GM23338 (cell line): Measurements from ENCODE around the gene SMIM45.

Experiments
- ATAC-seq: fragments of 200-7000 bp; cut with Tn5 transposase; 3 replicates; pipeline ENCODE4 v1.9.1; 2020
- DNase-seq: peaks from one replicate; pipeline ENCODE4 v3.0.0-alpha.2; 2015; ENCODE audit warnings: low spot score
- H2AFZ ChIP-seq: fragments of 200-600 bp; sonication (generic); 2 replicates; pipeline ENCODE4 v1.8.0; 2016; ENCODE audit warnings: antibody characterized with exemption, mild to moderate bottlenecking, moderate library complexity
- H3F3A ChIP-seq: fragments of 200-600 bp; sonication (generic); replicated peaks from 2 replicates; pipeline ENCODE4 v1.8.0; 2017; ENCODE audit warnings: antibody characterized with exemption, mixed run types, low read depth
- H3K27ac ChIP-seq: fragments of 200-600 bp; sonication (generic); 2 replicates; pipeline ENCODE4 v1.6.1; 2016; ENCODE audit warnings: low read depth
- H3K27me3 ChIP-seq: fragments of 200-600 bp; sonication (generic); 2 replicates; pipeline ENCODE4 v1.8.0; 2016; ENCODE audit warnings: mild to moderate bottlenecking, mixed run types, moderate library complexity; ENCODE audit not compliant: insufficient read depth
- H3K36me3 ChIP-seq: fragments of 200-600 bp; sonication (generic); 2 replicates; pipeline ENCODE4 v1.8.0; 2016; ENCODE audit warnings: mild to moderate bottlenecking; ENCODE audit not compliant: insufficient read depth
- H3K4me1 ChIP-seq: fragments of 200-600 bp; sonication (generic); 2 replicates; pipeline ENCODE4 v1.8.0; 2016; ENCODE audit warnings: mild to moderate bottlenecking, moderate library complexity; ENCODE audit not compliant: insufficient read depth
- H3K4me2 ChIP-seq: fragments of 200-600 bp; sonication (generic); 2 replicates; pipeline ENCODE4 v1.7.1; 2017; ENCODE audit warnings: mixed run types
- H3K4me3 ChIP-seq: fragments of 200-600 bp; sonication (generic); 2 replicates; pipeline ENCODE4 v1.6.1; 2016; ENCODE audit warnings: mixed run types
- H3K79me2 ChIP-seq: fragments of 200-600 bp; sonication (generic); replicated peaks from 2 replicates; pipeline ENCODE4 v1.8.0; 2017; ENCODE audit warnings: mild to moderate bottlenecking; ENCODE audit not compliant: insufficient read depth
- H3K9me2 ChIP-seq: fragments of 200-600 bp; sonication (generic); 2 replicates; pipeline ENCODE4 v1.8.0; 2017; ENCODE audit not compliant: insufficient read depth
- H4K20me1 ChIP-seq: fragments of 200-600 bp; sonication (generic); replicated peaks from 2 replicates; pipeline ENCODE4 v1.8.0; 2017; ENCODE audit warnings: mild to moderate bottlenecking; ENCODE audit not compliant: insufficient read depth
- H3K27ac Mint-ChIP-seq: 2 replicates; pipeline ENCODE4 v1.8.0; 2020; ENCODE audit warnings: inconsistent platforms, mild to moderate bottlenecking, moderate library complexity, mixed read lengths
- H3K27me3 Mint-ChIP-seq: 3 replicates; pipeline ENCODE4 v1.8.0; 2022; ENCODE audit warnings: low read depth, mild to moderate bottlenecking, moderate library complexity, mixed read lengths, inconsistent platforms; ENCODE audit not compliant: insufficient read depth, poor library complexity
- H3K36me3 Mint-ChIP-seq: 3 replicates; pipeline ENCODE4 v1.8.0; 2021; ENCODE audit warnings: low read depth, mild to moderate bottlenecking, inconsistent platforms, moderate library complexity, mixed read lengths
- H3K4me1 Mint-ChIP-seq: 3 replicates; pipeline ENCODE4 v1.8.0; 2020; ENCODE audit warnings: mild to moderate bottlenecking, inconsistent platforms, mixed read lengths
- H3K4me3 Mint-ChIP-seq: 3 replicates; pipeline ENCODE4 v1.8.0; 2021; ENCODE audit warnings: moderate library complexity, mild to moderate bottlenecking, inconsistent platforms, mixed read lengths
- H3K9me3 Mint-ChIP-seq: 3 replicates; pipeline ENCODE4 v1.8.0; 2020; ENCODE audit warnings: moderate library complexity, mild to moderate bottlenecking, inconsistent platforms, mixed read lengths
- EZH2phosphoT487 ChIP-seq: fragments of 200-600 bp; sonication (generic); IDR thresholded peaks from one replicate; pipeline ENCODE4 v1.8.1; 2018; ENCODE audit warnings: antibody characterized with exemption; ENCODE audit not compliant: unreplicated experiment
- POLR2AphosphoS5 ChIP-seq: IDR thresholded peaks from 2 replicates; pipeline ENCODE4 v1.6.1; 2016; ENCODE audit warnings: antibody characterized with exemption, low read depth
- STAT1 ChIP-seq: IDR thresholded peaks from one replicate; pipeline ENCODE4 v1.6.1; 2016; ENCODE audit warnings: antibody characterized with exemption; ENCODE audit not compliant: unreplicated experiment
- ZNF331 ChIP-seq: fragments of 250-450 bp; sonication (Bioruptor Pico); IDR thresholded peaks from 2 replicates; pipeline ENCODE4 v1.5.0; 2020; ENCODE audit warnings: low read depth, mild to moderate bottlenecking, moderate library complexity
- TF ChIP-seq, protein P1 (sequence below): fragments of 250-450 bp; sonication (Bioruptor Pico); IDR thresholded peaks from 2 replicates; pipeline ENCODE4 v1.5.0; 2020; ENCODE audit warnings: mild to moderate bottlenecking, moderate library complexity
- TF ChIP-seq, protein P2 (sequence below): IDR thresholded peaks from 2 replicates; pipeline ENCODE4 v1.6.1; 2016; ENCODE audit warnings: antibody characterized with exemption
- TF ChIP-seq, protein P3 (sequence below): IDR thresholded peaks from one replicate; pipeline ENCODE4 v1.6.1; 2018; ENCODE audit warnings: antibody characterized with exemption; ENCODE audit not compliant: unreplicated experiment

The SMIM45 gene

DNA sequence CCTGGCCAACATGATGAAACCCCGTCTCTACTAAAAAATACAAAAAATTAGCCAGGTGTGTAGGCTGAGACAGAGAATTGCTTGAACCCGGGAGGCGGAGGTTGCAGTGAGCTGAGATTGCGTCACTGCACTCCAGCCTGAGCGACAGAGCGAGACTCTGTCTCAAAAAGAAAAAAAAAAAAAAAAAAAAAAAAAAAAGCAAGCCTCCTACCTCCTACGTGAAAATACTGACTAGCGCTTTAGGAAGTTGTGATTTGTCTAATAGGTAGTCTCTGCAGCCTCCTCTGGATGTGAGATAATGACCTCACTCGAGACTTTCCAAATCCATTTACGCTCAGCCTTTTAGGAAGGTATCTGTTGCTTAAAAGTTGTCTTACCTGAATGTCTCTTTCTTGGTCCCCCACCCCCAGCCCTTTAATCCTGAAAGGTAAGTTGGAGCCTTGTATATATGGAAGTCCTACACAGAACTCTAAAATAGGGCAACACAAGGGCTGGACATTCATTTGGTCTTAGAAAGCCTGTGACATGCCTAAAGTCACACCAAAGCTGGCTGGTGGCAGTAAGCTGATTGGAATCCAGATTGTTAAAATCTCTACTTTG is 22.8 kb downstream of the SMIM45 start:
- Histone ChIP-seq H3K4me1 (peaks cover 15% of the 10 kb centered on the region), H3K4me3 (no peak overlapping the region), H3F3A (0 out of 2 replicates have a peak, but pooled peaks cover 4% of the 10 kb centered on the region), H3K27me3 (peaks cover 37% of the 10 kb centered on the region), H3K4me2 (no peak overlapping the region), H3K79me2 (no peaks in the 10 kb centered on the region), H3K27ac (no peak overlapping the region), H4K20me1 (no peaks in the 10 kb centered on the region; the same call in 1 of the 2 replicates), H3K9me2 (no peaks in the 10 kb centered on the region), H2AFZ (no peak overlapping the region), H3K36me3 (no peaks in the 10 kb centered on the region)
- no peaks in the 10 kb centered on the region; the same call in 2 of the 3 replicates for H3K36me3 Mint-ChIP-seq
- TF ChIP-seq, protein P1, sequence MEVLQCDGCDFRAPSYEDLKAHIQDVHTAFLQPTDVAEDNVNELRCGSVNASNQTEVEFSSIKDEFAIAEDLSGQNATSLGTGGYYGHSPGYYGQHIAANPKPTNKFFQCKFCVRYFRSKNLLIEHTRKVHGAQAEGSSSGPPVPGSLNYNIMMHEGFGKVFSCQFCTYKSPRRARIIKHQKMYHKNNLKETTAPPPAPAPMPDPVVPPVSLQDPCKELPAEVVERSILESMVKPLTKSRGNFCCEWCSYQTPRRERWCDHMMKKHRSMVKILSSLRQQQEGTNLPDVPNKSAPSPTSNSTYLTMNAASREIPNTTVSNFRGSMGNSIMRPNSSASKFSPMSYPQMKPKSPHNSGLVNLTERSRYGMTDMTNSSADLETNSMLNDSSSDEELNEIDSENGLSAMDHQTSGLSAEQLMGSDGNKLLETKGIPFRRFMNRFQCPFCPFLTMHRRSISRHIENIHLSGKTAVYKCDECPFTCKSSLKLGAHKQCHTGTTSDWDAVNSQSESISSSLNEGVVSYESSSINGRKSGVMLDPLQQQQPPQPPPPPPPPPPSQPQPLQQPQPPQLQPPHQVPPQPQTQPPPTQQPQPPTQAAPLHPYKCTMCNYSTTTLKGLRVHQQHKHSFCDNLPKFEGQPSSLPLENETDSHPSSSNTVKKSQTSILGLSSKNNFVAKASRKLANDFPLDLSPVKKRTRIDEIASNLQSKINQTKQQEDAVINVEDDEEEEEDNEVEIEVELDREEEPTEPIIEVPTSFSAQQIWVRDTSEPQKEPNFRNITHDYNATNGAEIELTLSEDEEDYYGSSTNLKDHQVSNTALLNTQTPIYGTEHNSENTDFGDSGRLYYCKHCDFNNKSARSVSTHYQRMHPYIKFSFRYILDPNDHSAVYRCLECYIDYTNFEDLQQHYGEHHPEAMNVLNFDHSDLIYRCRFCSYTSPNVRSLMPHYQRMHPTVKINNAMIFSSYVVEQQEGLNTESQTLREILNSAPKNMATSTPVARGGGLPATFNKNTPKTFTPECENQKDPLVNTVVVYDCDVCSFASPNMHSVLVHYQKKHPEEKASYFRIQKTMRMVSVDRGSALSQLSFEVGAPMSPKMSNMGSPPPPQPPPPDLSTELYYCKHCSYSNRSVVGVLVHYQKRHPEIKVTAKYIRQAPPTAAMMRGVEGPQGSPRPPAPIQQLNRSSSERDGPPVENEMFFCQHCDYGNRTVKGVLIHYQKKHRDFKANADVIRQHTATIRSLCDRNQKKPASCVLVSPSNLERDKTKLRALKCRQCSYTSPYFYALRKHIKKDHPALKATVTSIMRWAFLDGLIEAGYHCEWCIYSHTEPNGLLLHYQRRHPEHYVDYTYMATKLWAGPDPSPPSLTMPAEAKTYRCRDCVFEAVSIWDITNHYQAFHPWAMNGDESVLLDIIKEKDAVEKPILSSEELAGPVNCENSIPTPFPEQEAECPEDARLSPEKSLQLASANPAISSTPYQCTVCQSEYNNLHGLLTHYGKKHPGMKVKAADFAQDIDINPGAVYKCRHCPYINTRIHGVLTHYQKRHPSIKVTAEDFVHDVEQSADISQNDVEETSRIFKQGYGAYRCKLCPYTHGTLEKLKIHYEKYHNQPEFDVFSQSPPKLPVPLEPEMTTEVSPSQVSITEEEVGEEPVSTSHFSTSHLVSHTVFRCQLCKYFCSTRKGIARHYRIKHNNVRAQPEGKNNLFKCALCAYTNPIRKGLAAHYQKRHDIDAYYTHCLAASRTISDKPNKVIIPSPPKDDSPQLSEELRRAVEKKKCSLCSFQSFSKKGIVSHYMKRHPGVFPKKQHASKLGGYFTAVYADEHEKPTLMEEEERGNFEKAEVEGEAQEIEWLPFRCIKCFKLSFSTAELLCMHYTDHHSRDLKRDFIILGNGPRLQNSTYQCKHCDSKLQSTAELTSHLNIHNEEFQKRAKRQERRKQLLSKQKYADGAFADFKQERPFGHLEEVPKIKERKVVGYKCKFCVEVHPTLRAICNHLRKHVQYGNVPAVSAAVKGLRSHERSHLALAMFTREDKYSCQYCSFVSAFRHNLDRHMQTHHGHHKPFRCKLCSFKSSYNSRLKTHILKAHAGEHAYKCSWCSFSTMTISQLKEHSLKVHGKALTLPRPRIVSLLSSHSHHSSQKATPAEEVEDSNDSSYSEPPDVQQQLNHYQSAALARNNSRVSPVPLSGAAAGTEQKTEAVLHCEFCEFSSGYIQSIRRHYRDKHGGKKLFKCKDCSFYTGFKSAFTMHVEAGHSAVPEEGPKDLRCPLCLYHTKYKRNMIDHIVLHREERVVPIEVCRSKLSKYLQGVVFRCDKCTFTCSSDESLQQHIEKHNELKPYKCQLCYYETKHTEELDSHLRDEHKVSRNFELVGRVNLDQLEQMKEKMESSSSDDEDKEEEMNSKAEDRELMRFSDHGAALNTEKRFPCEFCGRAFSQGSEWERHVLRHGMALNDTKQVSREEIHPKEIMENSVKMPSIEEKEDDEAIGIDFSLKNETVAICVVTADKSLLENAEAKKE (CRISPR knock-in tag) = no peak
- no peak overlapping the region for H3K4me3 Mint-ChIP-seq
- H3K27ac Mint-ChIP-seq = no peak overlapping the region
- no peaks in the 10 kb centered on the region for H3K9me3 Mint-ChIP-seq
- peaks cover 34% of the 10 kb centered on the region for H3K27me3 Mint-ChIP-seq
- peaks cover 17% of the 10 kb centered on the region for H3K4me1 Mint-ChIP-seq
- DNase-seq (no peak), ATAC-seq (no peak)

DNA sequence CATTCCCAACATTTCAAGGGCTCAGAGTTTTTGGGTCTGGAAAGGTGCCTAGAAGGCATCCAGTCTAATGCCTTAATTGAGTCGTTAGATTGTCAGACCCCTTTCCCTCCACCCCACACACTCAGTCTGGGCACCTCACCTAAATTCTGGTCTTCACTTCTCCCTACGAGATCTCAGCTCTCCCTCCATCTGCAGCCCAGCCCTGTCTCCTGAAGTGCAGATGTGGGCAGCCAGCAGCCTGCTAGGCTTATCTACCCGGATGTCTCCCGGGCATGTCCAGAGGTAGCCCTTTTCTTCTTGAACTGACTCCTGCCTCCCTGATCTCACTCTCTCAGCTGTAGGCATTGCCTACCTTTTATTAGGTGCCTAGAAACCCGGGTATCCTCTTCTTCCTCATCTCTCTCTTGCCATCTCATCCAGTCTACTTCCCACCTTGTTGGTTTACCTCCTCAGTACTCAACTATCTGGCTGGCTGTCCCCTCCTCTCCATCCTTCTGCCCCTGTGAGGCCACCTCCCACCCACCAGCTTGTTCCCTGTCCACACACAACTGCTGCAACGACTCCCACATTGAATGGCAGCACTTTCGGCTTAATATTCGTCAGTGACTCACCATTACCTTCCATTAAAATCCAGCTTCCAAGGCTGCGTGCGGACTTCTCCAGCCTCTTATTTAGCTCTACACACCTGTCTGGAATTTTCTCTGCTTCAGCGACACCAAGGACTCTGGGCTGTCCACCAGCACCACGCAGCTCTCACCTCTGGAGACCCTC is 23.5 kb downstream of the SMIM45 start:
- Histone ChIP-seq H3K4me3 (peak overlapping the region; percentile 70; the same call in 1 of the 2 replicates), H2AFZ (no peak overlapping the region)
- no peaks in the 10 kb centered on the region; the same call in 2 of the 3 replicates for H3K36me3 Mint-ChIP-seq
- no peak for TF ChIP-seq EZH2phosphoT487
- TF ChIP-seq STAT1 = no peak
- no peak for TF ChIP-seq POLR2AphosphoS5
- TF ChIP-seq, protein P2, sequence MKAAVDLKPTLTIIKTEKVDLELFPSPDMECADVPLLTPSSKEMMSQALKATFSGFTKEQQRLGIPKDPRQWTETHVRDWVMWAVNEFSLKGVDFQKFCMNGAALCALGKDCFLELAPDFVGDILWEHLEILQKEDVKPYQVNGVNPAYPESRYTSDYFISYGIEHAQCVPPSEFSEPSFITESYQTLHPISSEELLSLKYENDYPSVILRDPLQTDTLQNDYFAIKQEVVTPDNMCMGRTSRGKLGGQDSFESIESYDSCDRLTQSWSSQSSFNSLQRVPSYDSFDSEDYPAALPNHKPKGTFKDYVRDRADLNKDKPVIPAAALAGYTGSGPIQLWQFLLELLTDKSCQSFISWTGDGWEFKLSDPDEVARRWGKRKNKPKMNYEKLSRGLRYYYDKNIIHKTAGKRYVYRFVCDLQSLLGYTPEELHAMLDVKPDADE = no peak
- TF ChIP-seq ZNF331 = no peak
- TF ChIP-seq, protein P3, sequence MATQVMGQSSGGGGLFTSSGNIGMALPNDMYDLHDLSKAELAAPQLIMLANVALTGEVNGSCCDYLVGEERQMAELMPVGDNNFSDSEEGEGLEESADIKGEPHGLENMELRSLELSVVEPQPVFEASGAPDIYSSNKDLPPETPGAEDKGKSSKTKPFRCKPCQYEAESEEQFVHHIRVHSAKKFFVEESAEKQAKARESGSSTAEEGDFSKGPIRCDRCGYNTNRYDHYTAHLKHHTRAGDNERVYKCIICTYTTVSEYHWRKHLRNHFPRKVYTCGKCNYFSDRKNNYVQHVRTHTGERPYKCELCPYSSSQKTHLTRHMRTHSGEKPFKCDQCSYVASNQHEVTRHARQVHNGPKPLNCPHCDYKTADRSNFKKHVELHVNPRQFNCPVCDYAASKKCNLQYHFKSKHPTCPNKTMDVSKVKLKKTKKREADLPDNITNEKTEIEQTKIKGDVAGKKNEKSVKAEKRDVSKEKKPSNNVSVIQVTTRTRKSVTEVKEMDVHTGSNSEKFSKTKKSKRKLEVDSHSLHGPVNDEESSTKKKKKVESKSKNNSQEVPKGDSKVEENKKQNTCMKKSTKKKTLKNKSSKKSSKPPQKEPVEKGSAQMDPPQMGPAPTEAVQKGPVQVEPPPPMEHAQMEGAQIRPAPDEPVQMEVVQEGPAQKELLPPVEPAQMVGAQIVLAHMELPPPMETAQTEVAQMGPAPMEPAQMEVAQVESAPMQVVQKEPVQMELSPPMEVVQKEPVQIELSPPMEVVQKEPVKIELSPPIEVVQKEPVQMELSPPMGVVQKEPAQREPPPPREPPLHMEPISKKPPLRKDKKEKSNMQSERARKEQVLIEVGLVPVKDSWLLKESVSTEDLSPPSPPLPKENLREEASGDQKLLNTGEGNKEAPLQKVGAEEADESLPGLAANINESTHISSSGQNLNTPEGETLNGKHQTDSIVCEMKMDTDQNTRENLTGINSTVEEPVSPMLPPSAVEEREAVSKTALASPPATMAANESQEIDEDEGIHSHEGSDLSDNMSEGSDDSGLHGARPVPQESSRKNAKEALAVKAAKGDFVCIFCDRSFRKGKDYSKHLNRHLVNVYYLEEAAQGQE = no peak

More for the DNA sequence above, 23.5 kb downstream of the SMIM45 start:
- no peaks in the 10 kb centered on the region for H3K36me3 ChIP-seq
- peaks cover 15% of the 10 kb centered on the region for H3K4me1 ChIP-seq
- Mint-ChIP-seq H3K9me3 (no peaks in the 10 kb centered on the region), H3K4me3 (peak overlapping the region; percentile 63), H3K27ac (no peak overlapping the region), H3K4me1 (peaks cover 17% of the 10 kb centered on the region), H3K27me3 (peaks cover 33% of the 10 kb centered on the region)
- H4K20me1 ChIP-seq = no peaks in the 10 kb centered on the region; the same call in 1 of the 2 replicates
- H3K79me2 ChIP-seq = no peaks in the 10 kb centered on the region
- H3F3A ChIP-seq = 0 out of 2 replicates have a peak, but pooled peaks cover 4% of the 10 kb centered on the region
- H3K4me2 ChIP-seq = peak overlapping the region; percentile 85; the same call in 1 of the 2 replicates
- peaks cover 37% of the 10 kb centered on the region for H3K27me3 ChIP-seq
- ATAC-seq = no peak
- H3K27ac ChIP-seq = no peak overlapping the region
- no peaks in the 10 kb centered on the region for H3K9me2 ChIP-seq
- DNase-seq = no peak
